Glomerular endothelial cell (primary cell): ENCODE results near the gene SLC17A9. TPM values are rescaled to one million over a fixed set of nuclear protein-coding genes. Genes with fewer than 3 reads are reported as not detected.

Experiments used
- DNase-seq: peaks from one replicate; pipeline ENCODE4 v3.0.0-alpha.2; 2011; ENCODE audit warnings: low read depth, low spot score; ENCODE audit errors: extremely low read depth
- total RNA-seq: library from RNA; depleted of rRNA; stranded (reverse); fragments of >200 nt; gene quantifications from 2 replicates; pipeline ENCODE4 v1.2.3, GENCODE V29; 2015

SLC17A9 gene
- total RNA-seq, 1 donor from 2014 or later: 22.9 TPM

- DNase-seq: no peak
Measured at GRCh38 chr20:62997417-62998035, 45.0 kb downstream of the SLC17A9 start.

- DNase-seq: no peak
Measured at GRCh38 chr20:62998449-62998848, 45.9 kb downstream of the SLC17A9 start.

- no peak for DNase-seq
Measured at GRCh38 chr20:62999580-62999979, 47.1 kb downstream of the SLC17A9 start.

- no peak for DNase-seq
Measured at GRCh38 chr20:63000036-63000435, 47.5 kb downstream of the SLC17A9 start.

- DNase-seq: no peak
Measured at GRCh38 chr20:63000958-63001357, 48.4 kb downstream of the SLC17A9 start.

- no peak for DNase-seq
Measured at GRCh38 chr20:63002511-63002910, 50.0 kb downstream of the SLC17A9 start.

GRCh38 chr20:63003546-63003945 lies 51.0 kb downstream of the SLC17A9 start:
- DNase-seq: no peak

- DNase-seq: no peak
Measured at GRCh38 chr20:63004607-63005364, 52.3 kb downstream of the SLC17A9 start.

GRCh38 chr20:63005365-63005861 lies 52.9 kb downstream of the SLC17A9 start:
- DNase-seq: no peak

- no peak for DNase-seq
Measured at GRCh38 chr20:63005862-63006539, 53.5 kb downstream of the SLC17A9 start.

- no peak for DNase-seq
Measured at GRCh38 chr20:63006540-63007359, 54.2 kb downstream of the SLC17A9 start, which contains the start of gene BHLHE23. BHLHE23 (minus strand) TSS chr20:63006964; CDS start chr20:63006774, 190 bp downstream.

- no peak for DNase-seq
Measured at GRCh38 chr20:63007360-63007645, 54.8 kb downstream of the SLC17A9 start.

GRCh38 chr20:63007646-63008488 lies 55.4 kb downstream of the SLC17A9 start:
- no peak for DNase-seq

GRCh38 chr20:63008541-63009044 lies 56.1 kb downstream of the SLC17A9 start:
- DNase-seq: no peak

- no peak for DNase-seq
Measured at GRCh38 chr20:63009045-63009961, 56.8 kb downstream of the SLC17A9 start.

- no peak for DNase-seq
Measured at GRCh38 chr20:63009988-63010769, 57.7 kb downstream of the SLC17A9 start.

GRCh38 chr20:63011798-63012197 lies 59.3 kb downstream of the SLC17A9 start:
- DNase-seq: no peak

GRCh38 chr20:63013207-63013606 lies 60.7 kb downstream of the SLC17A9 start:
- no peak for DNase-seq
